BLaER1 (cell line): ENCODE results near the gene SERTAD4.

Source experiments
- H3K27ac ChIP-seq: shearing (Covaris generic); formaldehyde crosslinking; 2 replicates; pipeline ENCODE4 v1.8.1; 2022
- H3K27me3 ChIP-seq: shearing (Covaris generic); formaldehyde crosslinking; 2 replicates; pipeline ENCODE4 v1.8.1; 2022
- H3K36me3 ChIP-seq: shearing (Covaris generic); formaldehyde crosslinking; 2 replicates; pipeline ENCODE4 v1.8.1; 2022
- H3K4me1 ChIP-seq: shearing (Covaris generic); formaldehyde crosslinking; 2 replicates; pipeline ENCODE4 v1.8.1; 2022
- H3K4me2 ChIP-seq: shearing (Covaris generic); formaldehyde crosslinking; 2 replicates; pipeline ENCODE4 v1.8.1; 2022
- H3K4me3 ChIP-seq: shearing (Covaris generic); formaldehyde crosslinking; 2 replicates; pipeline ENCODE4 v1.8.1; 2022
- H3K9ac ChIP-seq: shearing (Covaris generic); formaldehyde crosslinking; 2 replicates; pipeline ENCODE4 v1.8.1; 2022
- H3K9me3 ChIP-seq: shearing (Covaris generic); formaldehyde crosslinking; 2 replicates; pipeline ENCODE4 v1.8.1; 2022
- H4K20me1 ChIP-seq: shearing (Covaris generic); formaldehyde crosslinking; 2 replicates; pipeline ENCODE4 v1.8.1; 2022
- Cebpa-rat ChIP-seq: shearing (Covaris generic); IDR thresholded peaks from 2 replicates; pipeline ENCODE4 v1.8.1; 2022

SERTAD4 gene

DNA sequence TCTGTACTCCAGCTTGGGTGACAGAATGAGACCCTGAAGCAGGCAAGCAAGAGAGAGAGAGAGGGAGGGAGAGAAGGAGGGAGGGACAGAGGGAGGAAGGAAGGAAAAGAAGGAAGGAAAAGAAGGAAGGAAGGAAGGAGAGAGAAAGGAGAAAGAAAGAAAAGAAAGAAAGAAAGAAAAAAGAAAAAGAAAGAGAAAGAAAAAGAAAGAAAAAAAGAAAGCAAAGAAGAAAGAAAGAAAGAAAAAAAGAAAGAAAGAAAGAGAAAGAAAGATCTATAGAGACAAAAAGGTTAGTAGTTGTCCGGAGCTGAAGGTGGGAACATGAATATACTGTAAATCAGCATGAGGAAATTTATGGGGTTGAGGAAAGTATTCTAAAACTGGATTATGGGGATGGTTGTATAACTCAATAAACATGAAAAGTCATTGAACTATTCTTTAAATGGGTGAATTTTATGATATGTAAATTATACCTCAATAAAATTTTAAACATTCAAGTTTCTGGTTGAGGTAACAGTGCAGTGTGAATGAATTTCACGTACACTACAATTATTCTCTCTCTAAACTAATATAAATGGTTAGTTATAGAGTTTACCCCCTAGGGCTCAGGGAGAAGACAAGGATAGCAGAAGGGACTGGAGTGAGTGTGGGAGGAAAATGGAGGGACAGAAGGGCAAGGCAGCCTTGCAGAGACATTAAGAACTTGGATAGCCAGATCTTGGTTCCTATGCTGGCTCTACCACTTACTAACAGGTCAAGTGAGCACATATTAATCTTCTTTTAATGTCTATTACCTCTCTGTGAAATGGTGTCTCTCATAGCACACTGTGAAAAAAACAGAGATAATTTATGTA is 24.8 kb upstream of the SERTAD4 start:
- TF ChIP-seq Cebpa-rat: no peak
- no peak overlapping the region for H3K9ac ChIP-seq
- no peaks in the 10 kb centered on the region for H3K36me3 ChIP-seq

GRCh38 chr1:210213335-210213734 is 19.3 kb upstream of the SERTAD4 start:
- no peak overlapping the region for H3K4me2 ChIP-seq
- H3K27ac ChIP-seq: no peak overlapping the region
- H4K20me1 ChIP-seq: no peaks in the 10 kb centered on the region
- no peak for TF ChIP-seq Cebpa-rat
- H3K4me3 ChIP-seq: no peak overlapping the region
- H3K9me3 ChIP-seq: no peaks in the 10 kb centered on the region
- no peaks in the 10 kb centered on the region for H3K27me3 ChIP-seq
- H3K36me3 ChIP-seq: no peaks in the 10 kb centered on the region
- H3K4me1 ChIP-seq: no peaks in the 10 kb centered on the region
- H3K9ac ChIP-seq: no peak overlapping the region

More for the DNA sequence above, 24.8 kb upstream of the SERTAD4 start:
- H3K9me3 ChIP-seq: no peaks in the 10 kb centered on the region
- H3K27ac ChIP-seq: no peak overlapping the region
- H3K4me2 ChIP-seq: no peak overlapping the region
- H3K4me1 ChIP-seq: no peaks in the 10 kb centered on the region
- H3K4me3 ChIP-seq: no peak overlapping the region
- H4K20me1 ChIP-seq: no peaks in the 10 kb centered on the region
- no peaks in the 10 kb centered on the region for H3K27me3 ChIP-seq

- no peak for TF ChIP-seq Cebpa-rat
- Histone ChIP-seq H3K36me3 (no peaks in the 10 kb centered on the region), H3K27ac (no peak overlapping the region), H3K9ac (no peak overlapping the region), H3K4me3 (no peak overlapping the region), H3K27me3 (no peaks in the 10 kb centered on the region), H3K9me3 (no peaks in the 10 kb centered on the region), H3K4me1 (no peaks in the 10 kb centered on the region), H3K4me2 (no peak overlapping the region), H4K20me1 (no peaks in the 10 kb centered on the region)
Observed at GRCh38 chr1:210214573-210215409, 17.8 kb upstream of the SERTAD4 start.

GRCh38 chr1:210217482-210217881 is 15.1 kb upstream of the SERTAD4 start:
- no peak overlapping the region for H3K4me3 ChIP-seq
- TF ChIP-seq Cebpa-rat: no peak
- H3K27ac ChIP-seq: no peak overlapping the region
- no peaks in the 10 kb centered on the region for H4K20me1 ChIP-seq
- H3K9me3 ChIP-seq: no peaks in the 10 kb centered on the region
- no peaks in the 10 kb centered on the region for H3K27me3 ChIP-seq
- no peak overlapping the region for H3K4me2 ChIP-seq
- H3K9ac ChIP-seq: no peak overlapping the region
- no peaks in the 10 kb centered on the region for H3K4me1 ChIP-seq
- no peaks in the 10 kb centered on the region for H3K36me3 ChIP-seq

DNA sequence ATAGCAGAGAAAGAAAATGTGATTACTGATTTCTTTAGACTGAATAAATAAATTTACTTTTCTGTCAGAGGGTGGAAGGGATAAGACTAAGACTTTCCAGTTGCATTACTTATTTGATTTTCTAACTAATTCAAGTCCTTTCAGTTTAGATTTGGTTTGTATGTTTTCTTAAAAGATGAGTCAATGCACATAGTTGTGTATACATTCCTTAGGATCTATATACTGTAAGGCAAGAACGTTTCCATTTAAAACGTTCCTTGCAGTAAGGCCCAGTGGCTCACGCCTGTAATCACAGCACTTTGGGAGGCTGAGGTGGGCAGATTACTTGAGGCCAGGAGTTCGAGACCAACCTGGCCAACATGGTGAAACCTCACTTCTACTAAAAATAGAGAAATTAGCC is 14.5 kb upstream of the SERTAD4 start:
- H3K36me3 ChIP-seq: no peaks in the 10 kb centered on the region
- no peaks in the 10 kb centered on the region for H3K9me3 ChIP-seq
- H4K20me1 ChIP-seq: no peaks in the 10 kb centered on the region
- H3K4me1 ChIP-seq: no peaks in the 10 kb centered on the region
- no peaks in the 10 kb centered on the region for H3K27me3 ChIP-seq
- no peak for TF ChIP-seq Cebpa-rat
- no peak overlapping the region for H3K9ac ChIP-seq
- H3K27ac ChIP-seq: no peak overlapping the region
- no peak overlapping the region for H3K4me3 ChIP-seq
- no peak overlapping the region for H3K4me2 ChIP-seq

GRCh38 chr1:210222340-210223006 is 10.1 kb upstream of the SERTAD4 start:
- H3K4me2 ChIP-seq: no peak overlapping the region
- no peaks in the 10 kb centered on the region for H3K36me3 ChIP-seq
- no peak overlapping the region for H3K4me3 ChIP-seq
- H3K9me3 ChIP-seq: no peaks in the 10 kb centered on the region
- no peak overlapping the region for H3K9ac ChIP-seq
- no peak overlapping the region for H3K27ac ChIP-seq
- no peaks in the 10 kb centered on the region for H4K20me1 ChIP-seq
- no peak for TF ChIP-seq Cebpa-rat
- no peaks in the 10 kb centered on the region for H3K27me3 ChIP-seq
- H3K4me1 ChIP-seq: no peaks in the 10 kb centered on the region

GRCh38 chr1:210223226-210223904 is 9.2 kb upstream of the SERTAD4 start:
- no peaks in the 10 kb centered on the region for H3K9me3 ChIP-seq
- TF ChIP-seq Cebpa-rat: no peak
- no peaks in the 10 kb centered on the region for H3K36me3 ChIP-seq
- H3K4me1 ChIP-seq: no peaks in the 10 kb centered on the region
- no peaks in the 10 kb centered on the region for H4K20me1 ChIP-seq
- no peaks in the 10 kb centered on the region for H3K27me3 ChIP-seq
- H3K4me2 ChIP-seq: no peak overlapping the region
- no peak overlapping the region for H3K9ac ChIP-seq
- H3K27ac ChIP-seq: no peak overlapping the region
- no peak overlapping the region for H3K4me3 ChIP-seq

- Histone ChIP-seq H3K27ac (no peak overlapping the region), H4K20me1 (peaks cover 13% of the 10 kb centered on the region), H3K4me3 (no peak overlapping the region), H3K9ac (no peak overlapping the region), H3K36me3 (no peaks in the 10 kb centered on the region), H3K4me1 (peaks cover 6% of the 10 kb centered on the region), H3K9me3 (no peaks in the 10 kb centered on the region), H3K27me3 (peaks cover 42% of the 10 kb centered on the region), H3K4me2 (no peak overlapping the region)
- TF ChIP-seq Cebpa-rat: no peak
Observed at GRCh38 chr1:210228158-210228557, 4.4 kb upstream of the SERTAD4 start.

DNA sequence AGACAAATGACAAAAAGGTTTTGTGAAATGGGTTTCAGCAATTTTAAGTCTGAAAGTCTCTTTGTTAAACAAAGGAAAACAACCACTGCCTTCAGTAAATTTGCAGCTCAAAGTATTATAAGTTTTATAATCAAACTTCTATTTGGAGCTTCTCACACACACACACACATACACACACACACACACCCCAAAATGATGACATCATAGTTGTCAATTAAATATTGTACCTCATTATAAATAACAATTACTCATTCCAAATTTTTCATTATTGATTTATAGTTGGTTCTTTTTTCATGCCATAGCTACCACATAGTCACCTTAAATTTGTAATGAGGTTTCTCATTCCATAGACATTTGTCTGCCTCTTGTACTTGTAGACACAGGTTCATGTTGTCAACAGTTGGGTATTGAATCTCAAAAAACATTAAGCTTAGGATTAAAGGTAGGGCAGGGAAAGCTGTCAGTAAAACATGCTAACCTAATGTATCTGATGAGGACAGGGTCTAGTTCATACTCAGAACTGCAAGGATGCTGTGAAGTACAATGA is 2.4 kb upstream of the SERTAD4 start:
- peaks cover 33% of the 10 kb centered on the region for H4K20me1 ChIP-seq
- TF ChIP-seq Cebpa-rat: no peak
- H3K4me1 ChIP-seq: peaks cover 17% of the 10 kb centered on the region
- no peak overlapping the region for H3K4me2 ChIP-seq
- H3K27me3 ChIP-seq: peaks cover 63% of the 10 kb centered on the region
- H3K27ac ChIP-seq: no peak overlapping the region
- no peak overlapping the region for H3K9ac ChIP-seq
- H3K4me3 ChIP-seq: no peak overlapping the region
- no peaks in the 10 kb centered on the region for H3K9me3 ChIP-seq
- no peaks in the 10 kb centered on the region for H3K36me3 ChIP-seq
